ENCODE measurements around the gene CREBBP. TPM values are rescaled to one million over a fixed set of nuclear protein-coding genes. Genes with fewer than 3 reads are reported as not detected.

CREBBP gene
- total RNA-seq, 3 donors from 2014 or later = 61.6 to 82.6 (median 69.5) TPM

- Histone ChIP-seq H3K4me1 (peaks cover 3 to 7% of the 10 kb centered on the region in 2 donors), H3K9me3 (no peaks in the 10 kb centered on the region), H3K4me3 (no peak overlapping the region), H3K27me3 (no peaks in the 10 kb centered on the region), H3K27ac (no peak overlapping the region), H3K36me3 (no peaks in the 10 kb centered on the region)
- DNase-seq (ENCODE audit: low spot score in 2 of 2) = no peak
- intact Hi-C loops (cut with DNase I; ENCODE audit: low total_unique reads) = no loop called here
- TF ChIP-seq POLR2A (IDR thresholded peaks at IDR 0.05) (no peak), CTCF (IDR thresholded peaks at IDR 0.05) (no peak), POLR2AphosphoS5 (IDR thresholded peaks at IDR 0.05) (no peak)
Observed at GRCh38 chr16:3838600-3839401, 41.7 kb downstream of the CREBBP start.

GRCh38 chr16:3837851-3838586 lies 42.5 kb downstream of the CREBBP start:
- peaks cover 0 to 2% of the 10 kb centered on the region in 2 donors for H3K9me3 ChIP-seq
- H3K27ac ChIP-seq = no peak overlapping the region
- no peak for DNase-seq (ENCODE audit: low spot score in 2 of 2)
- no peaks in the 10 kb centered on the region for H3K36me3 ChIP-seq
- intact Hi-C loops (cut with DNase I; ENCODE audit: low total_unique reads) = no loop called here
- no peak overlapping the region for H3K4me3 ChIP-seq
- no peaks in the 10 kb centered on the region for H3K27me3 ChIP-seq
- no peak for TF ChIP-seq CTCF (IDR thresholded peaks at IDR 0.05)
- no peak for TF ChIP-seq POLR2AphosphoS5 (IDR thresholded peaks at IDR 0.05)
- no peak for TF ChIP-seq POLR2A (IDR thresholded peaks at IDR 0.05)
- H3K4me1 ChIP-seq = peaks cover 3 to 7% of the 10 kb centered on the region in 2 donors

GRCh38 chr16:3836641-3837040 lies 43.9 kb downstream of the CREBBP start:
- H3K36me3 ChIP-seq = no peaks in the 10 kb centered on the region
- no peak overlapping the region for H3K4me3 ChIP-seq
- TF ChIP-seq POLR2AphosphoS5 (IDR thresholded peaks at IDR 0.05) = no peak
- no peak for TF ChIP-seq POLR2A (IDR thresholded peaks at IDR 0.05)
- no peak for TF ChIP-seq CTCF (IDR thresholded peaks at IDR 0.05)
- H3K27ac ChIP-seq = no peak overlapping the region
- intact Hi-C loops (cut with DNase I; ENCODE audit: low total_unique reads) = no loop called here
- H3K4me1 ChIP-seq = peaks cover 3 to 7% of the 10 kb centered on the region in 2 donors
- no peak for DNase-seq (ENCODE audit: low spot score in 2 of 2)
- H3K27me3 ChIP-seq = no peaks in the 10 kb centered on the region
- peaks cover 0 to 10% of the 10 kb centered on the region in 2 donors for H3K9me3 ChIP-seq

- H3K9me3 ChIP-seq = peaks cover 0 to 10% of the 10 kb centered on the region in 2 donors
- intact Hi-C loops (cut with DNase I; ENCODE audit: low total_unique reads) = no loop called here
Observed at GRCh38 chr16:3835089-3835602, 45.4 kb downstream of the CREBBP start.

More at GRCh38 chr16:3835089-3835602, 45.4 kb downstream of the CREBBP start:
- Histone ChIP-seq H3K27me3 (no peaks in the 10 kb centered on the region), H3K4me3 (no peak overlapping the region), H3K36me3 (no peaks in the 10 kb centered on the region), H3K4me1 (peaks cover 0 to 1% of the 10 kb centered on the region in 2 donors), H3K27ac (no peak overlapping the region)
- TF ChIP-seq CTCF (IDR thresholded peaks at IDR 0.05) (no peak), POLR2A (IDR thresholded peaks at IDR 0.05) (no peak), POLR2AphosphoS5 (IDR thresholded peaks at IDR 0.05) (no peak)
- DNase-seq (ENCODE audit: low spot score in 2 of 2) = no peak
